GM12874 (cell line): Measurements from ENCODE around the gene TMEM245.

Experiments
- TF ChIP-seq, protein P1 (sequence below): IDR thresholded peaks from 2 replicates; pipeline ENCODE4 v1.5.1; 2011; ENCODE audit warnings: low read depth, mild to moderate bottlenecking, control low read depth, low read length, moderate library complexity; ENCODE audit not compliant: insufficient read depth

Gene TMEM245

DNA sequence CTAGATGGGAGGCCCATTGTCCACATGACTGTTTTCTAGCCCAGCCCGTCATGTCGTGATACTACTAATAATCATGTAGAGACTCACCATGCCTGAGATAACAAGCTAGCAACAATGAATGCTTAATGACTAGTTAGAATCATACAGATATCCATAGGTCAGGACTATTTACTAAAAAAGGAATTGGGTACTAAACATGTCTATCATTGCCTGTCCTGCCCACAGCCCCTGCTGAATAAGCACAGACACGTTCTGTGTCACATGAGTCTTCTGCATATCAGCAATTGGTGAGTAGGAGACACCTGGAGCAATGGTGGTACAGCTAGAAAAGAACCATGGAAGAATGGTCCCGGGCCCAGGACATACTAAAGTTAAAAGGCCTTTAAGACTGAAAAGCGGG is 29.3 kb upstream of the TMEM245 start:
- TF ChIP-seq, protein P1, sequence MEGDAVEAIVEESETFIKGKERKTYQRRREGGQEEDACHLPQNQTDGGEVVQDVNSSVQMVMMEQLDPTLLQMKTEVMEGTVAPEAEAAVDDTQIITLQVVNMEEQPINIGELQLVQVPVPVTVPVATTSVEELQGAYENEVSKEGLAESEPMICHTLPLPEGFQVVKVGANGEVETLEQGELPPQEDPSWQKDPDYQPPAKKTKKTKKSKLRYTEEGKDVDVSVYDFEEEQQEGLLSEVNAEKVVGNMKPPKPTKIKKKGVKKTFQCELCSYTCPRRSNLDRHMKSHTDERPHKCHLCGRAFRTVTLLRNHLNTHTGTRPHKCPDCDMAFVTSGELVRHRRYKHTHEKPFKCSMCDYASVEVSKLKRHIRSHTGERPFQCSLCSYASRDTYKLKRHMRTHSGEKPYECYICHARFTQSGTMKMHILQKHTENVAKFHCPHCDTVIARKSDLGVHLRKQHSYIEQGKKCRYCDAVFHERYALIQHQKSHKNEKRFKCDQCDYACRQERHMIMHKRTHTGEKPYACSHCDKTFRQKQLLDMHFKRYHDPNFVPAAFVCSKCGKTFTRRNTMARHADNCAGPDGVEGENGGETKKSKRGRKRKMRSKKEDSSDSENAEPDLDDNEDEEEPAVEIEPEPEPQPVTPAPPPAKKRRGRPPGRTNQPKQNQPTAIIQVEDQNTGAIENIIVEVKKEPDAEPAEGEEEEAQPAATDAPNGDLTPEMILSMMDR = no peak

DNA sequence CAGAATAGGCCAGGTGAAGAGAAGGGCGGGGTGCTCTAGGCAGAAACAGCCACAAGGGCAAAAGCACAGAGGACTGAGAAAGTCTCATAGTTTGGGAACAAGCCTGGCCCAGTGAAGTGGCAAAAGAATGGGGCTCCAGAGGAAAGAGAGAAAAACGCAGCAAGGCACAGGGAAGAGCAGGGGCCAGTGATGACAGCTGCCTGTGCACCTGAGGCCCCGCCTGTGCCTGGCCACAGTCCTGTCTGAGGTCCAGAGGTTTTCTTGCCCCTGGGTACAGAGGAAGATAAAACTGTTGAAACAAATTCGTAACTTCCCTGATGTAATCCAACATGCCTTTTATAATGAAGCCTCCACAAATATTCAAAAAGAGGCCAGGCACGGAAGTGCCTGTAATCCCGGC is 25.3 kb upstream of the TMEM245 start:
- TF ChIP-seq, protein P1 = no peak

DNA sequence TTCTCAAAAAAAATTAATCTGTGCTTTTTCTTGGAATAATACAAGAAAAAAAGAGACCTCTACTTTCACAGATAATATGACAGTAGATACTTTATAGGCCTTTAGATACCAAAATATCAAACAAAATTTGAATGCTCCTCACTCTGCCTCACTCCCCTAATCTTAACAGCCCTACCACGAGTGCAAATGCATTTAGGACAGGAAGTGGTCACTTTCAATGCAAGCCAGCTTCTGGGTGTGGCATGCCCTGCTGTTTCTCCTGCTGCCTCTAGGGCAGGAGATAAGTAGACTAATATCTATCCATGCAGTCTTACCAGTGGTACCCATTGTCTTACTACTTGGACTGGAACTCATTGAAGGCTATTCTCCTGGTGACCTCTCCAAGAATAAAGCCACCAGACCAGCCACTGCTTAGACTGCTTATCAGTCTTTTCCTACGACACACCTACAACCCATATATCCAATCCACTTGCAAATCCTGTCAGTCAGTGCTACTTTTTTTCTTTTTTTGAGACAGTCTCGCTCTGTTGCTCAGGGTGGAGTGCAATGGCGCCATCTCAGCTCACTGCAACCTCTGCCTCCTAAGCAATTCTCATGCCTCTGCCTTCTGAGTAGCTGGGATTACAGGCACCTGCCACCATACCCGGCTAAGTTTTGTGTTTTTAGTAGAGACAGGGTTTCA is 24.3 kb upstream of the TMEM245 start:
- TF ChIP-seq, protein P1 = peak; percentile 60; the same call in 1 of the 2 replicates

DNA sequence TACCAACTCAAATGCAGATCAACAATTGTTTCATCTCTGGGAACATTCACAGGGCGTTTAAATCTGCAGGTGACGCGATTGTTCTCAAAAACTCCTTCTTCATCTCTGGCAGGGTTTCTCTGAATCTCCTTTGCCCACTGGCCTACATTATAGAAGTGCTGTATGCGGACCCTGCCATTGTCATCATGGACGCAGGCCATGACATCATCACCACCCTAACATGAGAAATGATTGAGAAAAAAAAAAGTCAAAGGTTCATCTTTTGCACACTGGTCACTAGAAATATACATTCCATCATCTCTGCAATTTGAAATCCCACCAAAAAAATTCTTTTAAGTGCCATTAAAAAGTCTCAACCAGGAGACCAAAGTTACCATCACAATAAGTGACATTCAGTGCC is 21.6 kb upstream of the TMEM245 start:
- TF ChIP-seq, protein P1 = no peak

DNA sequence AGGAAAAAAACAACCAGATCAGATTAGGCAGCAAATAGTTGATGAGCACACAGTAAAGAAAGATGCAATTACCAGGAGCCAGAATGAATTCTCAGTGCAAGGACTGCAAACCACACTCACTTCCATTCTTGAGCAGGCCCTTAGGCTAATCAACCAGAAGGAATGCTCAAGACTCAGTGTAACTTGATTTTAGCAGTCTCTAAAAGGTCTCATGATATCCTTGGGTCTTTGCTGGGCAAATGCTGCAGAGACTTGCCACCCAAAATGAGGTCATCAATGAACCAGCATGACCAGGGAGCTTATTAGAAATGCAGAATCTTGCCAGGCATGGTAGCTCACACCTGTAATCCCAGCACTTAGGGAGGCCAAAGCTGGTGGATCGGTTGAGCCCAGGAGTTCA is 20.1 kb upstream of the TMEM245 start:
- TF ChIP-seq, protein P1 = no peak

DNA sequence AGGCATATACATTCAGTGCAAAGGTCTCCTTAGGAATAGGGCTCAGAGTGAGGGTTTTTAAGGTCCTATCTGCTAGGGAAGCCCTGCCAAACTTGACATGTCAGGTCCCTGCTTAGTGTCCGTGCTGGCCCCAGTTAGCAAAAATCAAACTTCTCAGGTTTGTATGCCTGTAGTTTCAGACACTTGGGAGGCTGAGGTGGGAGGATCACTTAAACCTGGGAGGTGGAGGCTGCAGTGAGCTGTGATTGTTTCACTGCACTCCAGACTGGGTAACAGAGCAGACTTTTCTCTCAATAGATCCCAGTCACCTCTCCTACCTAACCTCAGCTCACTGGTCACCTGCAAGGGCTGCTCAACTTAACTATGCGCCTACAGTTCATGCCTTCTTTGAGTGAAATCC is 18.7 kb upstream of the TMEM245 start:
- TF ChIP-seq, protein P1 = no peak

DNA sequence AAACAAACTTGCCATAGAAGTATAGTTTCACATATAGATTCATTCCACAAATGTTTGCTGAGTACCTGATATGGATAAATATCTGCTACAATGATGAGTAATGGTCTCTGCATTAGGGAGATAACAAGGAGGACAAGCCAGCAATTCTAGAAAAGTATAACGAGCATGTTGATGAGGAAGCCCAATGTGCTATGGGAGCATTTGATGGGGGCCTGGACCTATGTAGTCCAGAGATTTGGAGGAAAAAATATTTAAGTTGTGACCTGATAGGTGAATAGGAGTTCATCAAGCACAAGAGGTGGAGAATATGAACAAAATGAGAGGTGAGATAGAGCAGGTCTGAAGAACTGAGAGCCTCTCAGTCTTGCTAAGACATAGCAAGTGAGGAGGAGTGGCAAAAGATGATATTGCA is 14.4 kb upstream of the TMEM245 start:
- TF ChIP-seq, protein P1 = no peak
